K562 (cell line): ENCODE data around the gene GORASP1. TPM values are rescaled to one million over a fixed set of nuclear protein-coding genes. Genes with fewer than 3 reads are reported as not detected.

Experiments
- CREB1 ChIP-seq, 2 experiments: sonication (generic) in 1 of 2; formaldehyde crosslinking in 1 of 2; IDR thresholded peaks; 2 replicates each; pipeline versions ENCODE4 v1.6.1 to v1.8.0; 2012 to 2022; ENCODE audit warnings: inconsistent platforms in 1 of 2, mild to moderate bottlenecking in 1 of 2, missing genetic modification reagents in 1 of 2, moderate library complexity in 1 of 2
- HNRNPL ChIP-seq: fragments of 200-400 bp; formaldehyde crosslinking; IDR thresholded peaks from 2 replicates; pipeline ENCODE4 v1.6.1; 2017; ENCODE audit warnings: low read depth, mild to moderate bottlenecking, low read length
- PTTG1 ChIP-seq: fragments of 450-650 bp; IDR thresholded peaks from 2 replicates; pipeline ENCODE4 v1.6.1; 2016; ENCODE audit warnings: low read depth, mild to moderate bottlenecking, missing genetic modification characterization, missing compliant biosample characterization
- RBM14 ChIP-seq: fragments of 200-400 bp; formaldehyde crosslinking; IDR thresholded peaks from 2 replicates; pipeline ENCODE4 v1.6.1; 2018; ENCODE audit warnings: low read depth, mild to moderate bottlenecking, low read length, moderate library complexity, borderline replicate concordance; ENCODE audit not compliant: insufficient read depth
- SMARCA4 ChIP-seq: fragments of 450-650 bp; IDR thresholded peaks from 2 replicates; pipeline ENCODE4 v1.6.1; 2016
- SOX6 ChIP-seq: fragments of 450-650 bp; IDR thresholded peaks from 2 replicates; pipeline ENCODE4 v1.6.1; 2014; ENCODE audit warnings: mild to moderate bottlenecking
- TAF9B ChIP-seq: fragments of 450-650 bp; IDR thresholded peaks from 2 replicates; pipeline ENCODE4 v1.6.1; 2018; ENCODE audit warnings: mild to moderate bottlenecking; ENCODE audit not compliant: partially characterized antibody
- ZFP30 ChIP-seq: fragments of 250-450 bp; sonication (Bioruptor Pico); IDR thresholded peaks from 2 replicates; pipeline ENCODE4 v1.8.0; 2022; ENCODE audit warnings: moderate library complexity, mild to moderate bottlenecking, inconsistent platforms, borderline replicate concordance
- ZNF431 ChIP-seq: sonication (generic); formaldehyde crosslinking; IDR thresholded peaks from 2 replicates; pipeline ENCODE4 v1.8.0; 2022; ENCODE audit warnings: mild to moderate bottlenecking, missing genetic modification reagents
- ZSCAN32 ChIP-seq: fragments of 450-650 bp; formaldehyde crosslinking; IDR thresholded peaks from 2 replicates; pipeline ENCODE4 v1.4.0; 2020; ENCODE audit warnings: mild to moderate bottlenecking, moderate library complexity
- polyA plus RNA-seq, 8 experiments: library from polyadenylated mRNA; depleted of rRNA in 4 of 8; stranded (reverse) in 5 of 8; unstranded in 3 of 8; fragments of >200 nt; fragmentation: Nextera tagmentation in 2 of 8; fragmentation: Illumina TruSeq in 1 of 8; extraction: Ambion mirVana in 2 of 8; extraction: Trizol in 1 of 8; gene quantifications; 2 replicates each; pipeline versions ENCODE4 v1.2.1 to v1.2.3, GENCODE V29; 2011 to 2014; ENCODE audit warnings: inconsistent platforms in 1 of 8, missing spikeins in 1 of 8
- total RNA-seq, 7 experiments: library from RNA; depleted of rRNA in 6 of 7; stranded (reverse); fragments of >200 nt in 6 of 7; fragmentation: Illumina TruSeq in 2 of 7; extraction: Trizol in 2 of 7; gene quantifications; 2 replicates each; pipeline versions ENCODE4 v1.2.1 to v1.2.3, GENCODE V29; 2011 to 2021; ENCODE audit warnings: low replicate concordance in 1 of 7
- TF ChIP-seq, protein P1 (sequence below): fragments of 250-450 bp; sonication (Bioruptor Pico); IDR thresholded peaks from 2 replicates; pipeline ENCODE4 v1.9.0; 2021; ENCODE audit warnings: mild to moderate bottlenecking, inconsistent platforms
- TF ChIP-seq, protein P2 (sequence below), 2 experiments: fragments of 150-350 bp in 1 of 2; IDR thresholded peaks; 2 replicates each; pipeline ENCODE4 v1.6.1; 2012 to 2016; ENCODE audit warnings: low read depth in 2 of 2, low read length in 2 of 2, mild to moderate bottlenecking in 1 of 2, moderate library complexity in 1 of 2

GORASP1 gene
- total and polyA plus RNA-seq, 9 of the 15 experiments (the other 6 are each of a cell fraction or from before 2014, with no cell fraction given): 8.4 to 87.9 (median 67.6) TPM

DNA sequence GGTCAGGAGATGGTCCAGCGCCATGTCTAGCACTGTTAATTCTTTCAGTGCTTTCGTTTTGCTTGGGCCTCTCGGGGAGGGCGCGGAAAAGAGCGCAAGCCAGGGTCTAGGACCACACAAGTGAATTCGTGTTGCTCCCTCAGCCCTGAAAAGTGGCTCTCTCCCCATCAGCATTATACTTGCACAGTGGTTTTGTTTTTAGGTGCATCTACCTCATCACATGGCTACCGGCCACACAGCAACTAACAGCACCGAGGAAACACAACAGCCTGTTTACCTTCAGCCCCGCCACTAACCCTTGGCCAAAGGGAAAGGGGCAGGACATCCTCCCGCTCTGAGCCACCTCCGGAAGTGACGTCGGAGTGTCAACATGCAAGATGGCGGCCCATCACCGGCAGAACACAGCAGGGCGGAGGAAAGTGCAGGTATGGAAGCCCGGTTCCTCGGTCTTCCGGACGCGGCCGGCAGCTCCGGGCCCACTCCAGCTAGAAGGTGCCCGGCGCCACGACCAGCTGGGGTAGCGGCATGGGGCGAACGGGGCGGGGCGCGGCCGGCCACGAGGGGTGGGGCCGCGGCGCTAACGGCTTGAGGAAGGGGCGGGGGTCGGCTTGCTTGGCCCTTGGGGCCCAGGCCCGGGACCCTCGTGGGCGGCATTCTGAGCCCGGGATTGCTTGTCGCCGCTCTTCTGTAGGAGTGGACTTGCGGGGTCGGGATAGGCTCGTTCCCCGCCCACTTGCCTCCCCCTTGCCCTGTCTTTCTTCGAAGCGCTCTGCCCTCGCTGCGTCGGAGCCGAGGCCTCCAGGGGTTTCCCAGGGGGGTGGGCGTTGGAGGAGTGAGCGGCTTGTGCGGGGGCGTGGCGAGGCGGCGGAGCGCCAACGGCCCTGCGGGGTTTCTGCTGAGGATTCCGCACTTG, 55.5 kb downstream of the GORASP1 start, which contains the start of the genes SCN11A and WDR48 (continued):
- TF ChIP-seq, protein P1, sequence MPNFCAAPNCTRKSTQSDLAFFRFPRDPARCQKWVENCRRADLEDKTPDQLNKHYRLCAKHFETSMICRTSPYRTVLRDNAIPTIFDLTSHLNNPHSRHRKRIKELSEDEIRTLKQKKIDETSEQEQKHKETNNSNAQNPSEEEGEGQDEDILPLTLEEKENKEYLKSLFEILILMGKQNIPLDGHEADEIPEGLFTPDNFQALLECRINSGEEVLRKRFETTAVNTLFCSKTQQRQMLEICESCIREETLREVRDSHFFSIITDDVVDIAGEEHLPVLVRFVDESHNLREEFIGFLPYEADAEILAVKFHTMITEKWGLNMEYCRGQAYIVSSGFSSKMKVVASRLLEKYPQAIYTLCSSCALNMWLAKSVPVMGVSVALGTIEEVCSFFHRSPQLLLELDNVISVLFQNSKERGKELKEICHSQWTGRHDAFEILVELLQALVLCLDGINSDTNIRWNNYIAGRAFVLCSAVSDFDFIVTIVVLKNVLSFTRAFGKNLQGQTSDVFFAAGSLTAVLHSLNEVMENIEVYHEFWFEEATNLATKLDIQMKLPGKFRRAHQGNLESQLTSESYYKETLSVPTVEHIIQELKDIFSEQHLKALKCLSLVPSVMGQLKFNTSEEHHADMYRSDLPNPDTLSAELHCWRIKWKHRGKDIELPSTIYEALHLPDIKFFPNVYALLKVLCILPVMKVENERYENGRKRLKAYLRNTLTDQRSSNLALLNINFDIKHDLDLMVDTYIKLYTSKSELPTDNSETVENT (CRISPR knock-in tag): peak; percentile 22; the same call in 1 of the 2 replicates
- no peak for TF ChIP-seq PTTG1 (tag)
- TF ChIP-seq RBM14: no peak
- TF ChIP-seq ZSCAN32 (CRISPR knock-in tag): 0 out of 2 replicates have a peak, but pooled peaks have one; percentile 30
- peak; percentile 93 for TF ChIP-seq CREB1 (IDR thresholded peaks at IDR 0.05)
- peak; percentile 97 for TF ChIP-seq CREB1 (CRISPR knock-in tag; IDR thresholded peaks at IDR 0.05)
- no peak for TF ChIP-seq HNRNPL
- peak; percentile 67; the same call in 1 of the 2 replicates for TF ChIP-seq ZNF431 (CRISPR knock-in tag)
- TF ChIP-seq SMARCA4: peak; percentile 50; the same call in 1 of the 2 replicates
- TF ChIP-seq, protein P2, sequence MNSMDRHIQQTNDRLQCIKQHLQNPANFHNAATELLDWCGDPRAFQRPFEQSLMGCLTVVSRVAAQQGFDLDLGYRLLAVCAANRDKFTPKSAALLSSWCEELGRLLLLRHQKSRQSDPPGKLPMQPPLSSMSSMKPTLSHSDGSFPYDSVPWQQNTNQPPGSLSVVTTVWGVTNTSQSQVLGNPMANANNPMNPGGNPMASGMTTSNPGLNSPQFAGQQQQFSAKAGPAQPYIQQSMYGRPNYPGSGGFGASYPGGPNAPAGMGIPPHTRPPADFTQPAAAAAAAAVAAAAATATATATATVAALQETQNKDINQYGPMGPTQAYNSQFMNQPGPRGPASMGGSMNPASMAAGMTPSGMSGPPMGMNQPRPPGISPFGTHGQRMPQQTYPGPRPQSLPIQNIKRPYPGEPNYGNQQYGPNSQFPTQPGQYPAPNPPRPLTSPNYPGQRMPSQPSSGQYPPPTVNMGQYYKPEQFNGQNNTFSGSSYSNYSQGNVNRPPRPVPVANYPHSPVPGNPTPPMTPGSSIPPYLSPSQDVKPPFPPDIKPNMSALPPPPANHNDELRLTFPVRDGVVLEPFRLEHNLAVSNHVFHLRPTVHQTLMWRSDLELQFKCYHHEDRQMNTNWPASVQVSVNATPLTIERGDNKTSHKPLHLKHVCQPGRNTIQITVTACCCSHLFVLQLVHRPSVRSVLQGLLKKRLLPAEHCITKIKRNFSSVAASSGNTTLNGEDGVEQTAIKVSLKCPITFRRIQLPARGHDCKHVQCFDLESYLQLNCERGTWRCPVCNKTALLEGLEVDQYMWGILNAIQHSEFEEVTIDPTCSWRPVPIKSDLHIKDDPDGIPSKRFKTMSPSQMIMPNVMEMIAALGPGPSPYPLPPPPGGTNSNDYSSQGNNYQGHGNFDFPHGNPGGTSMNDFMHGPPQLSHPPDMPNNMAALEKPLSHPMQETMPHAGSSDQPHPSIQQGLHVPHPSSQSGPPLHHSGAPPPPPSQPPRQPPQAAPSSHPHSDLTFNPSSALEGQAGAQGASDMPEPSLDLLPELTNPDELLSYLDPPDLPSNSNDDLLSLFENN (IDR thresholded peaks at IDR 0.05; ENCODE audit: low read depth in 2 of 2, low read length in 2 of 2): peak in 1 of 2 experiments; percentile 56; a peak in 1 of 4 replicates
- peak; percentile 71 for TF ChIP-seq SOX6
- TF ChIP-seq ZFP30: no peak
- TF ChIP-seq TAF9B: peak; percentile 93
